Kidney (tissue), 14 donors: ENCODE data around the gene CEP44. TPM values are rescaled to one million over a fixed set of nuclear protein-coding genes. Genes with fewer than 3 reads are reported as not detected.

Experiments used
- DNase-seq, 5 donors: peaks; one replicate each; pipeline ENCODE4 v3.0.0-alpha.2; 2013 to 2020
- FAIRE-seq: peaks from 2 replicates; lab custom pipeline; 2012; peaks lifted over from hg19 to GRCh38; lab: Jason Lieb, UNC
- H3K27ac ChIP-seq, 2 donors: one replicate each; pipeline ENCODE4 v1.7.0; 2013; ENCODE audit warnings: low read depth in 2 of 2, low read length in 2 of 2, inconsistent platforms in 1 of 2
- H3K27me3 ChIP-seq: one replicate; pipeline ENCODE4 v1.7.1; 2013; ENCODE audit warnings: low read length, inconsistent platforms; ENCODE audit not compliant: control insufficient read depth, insufficient read depth
- H3K36me3 ChIP-seq, 3 donors: one replicate each; pipeline versions ENCODE4 v1.7.0 to v1.7.1; 2013; ENCODE audit warnings: low read length in 3 of 3, control low read depth in 1 of 3, inconsistent platforms in 1 of 3; ENCODE audit not compliant: insufficient read depth in 3 of 3, control insufficient read depth in 2 of 3
- H3K4me1 ChIP-seq, 3 donors: one replicate each; pipeline versions ENCODE4 v1.7.0 to v1.7.1; 2013; ENCODE audit warnings: low read length in 3 of 3, inconsistent platforms in 1 of 3, low read depth in 1 of 3; ENCODE audit not compliant: control insufficient read depth in 2 of 3, insufficient read depth in 2 of 3
- H3K4me3 ChIP-seq, 3 donors: one replicate each; pipeline versions ENCODE4 v1.7.0 to v1.8.1; 2013; ENCODE audit warnings: low read length in 3 of 3, control low read depth in 1 of 3, inconsistent platforms in 1 of 3
- H3K9ac ChIP-seq, 3 donors: one replicate each; pipeline versions ENCODE4 v1.7.0 to v1.7.1; 2013; ENCODE audit warnings: low read length in 3 of 3, control low read depth in 1 of 3, inconsistent platforms in 1 of 3
- H3K9me3 ChIP-seq, 3 donors: one replicate each; pipeline versions ENCODE4 v1.7.0 to v1.7.1; 2013; ENCODE audit warnings: low read length in 3 of 3, control low read depth in 1 of 3, inconsistent platforms in 1 of 3; ENCODE audit not compliant: control insufficient read depth in 2 of 3, insufficient read depth in 1 of 3
- intact Hi-C: fragments of 100-400 bp; cut with DNase I; formaldehyde crosslinking; loops from one replicate; pipeline ENCODE4 v1.11.1; 2022
- polyA plus RNA-seq: library from polyadenylated mRNA; stranded (reverse); fragments of 350-450 nt; fragmentation: Illumina TruSeq; extraction: RNeasy Lipid Tissue Mini Kit (QIAGEN cat#74804); gene quantifications from one replicate; pipeline ENCODE4 v1.2.3, GENCODE V29; 2014; ENCODE audit warnings: low read depth, low replicate concordance; ENCODE audit not compliant: insufficient read depth
- total RNA-seq: library from RNA; stranded (reverse); fragmentation: NEBNext Ultra II Directional; extraction: Animal tissue kit (Norgen Biotek cat#: 25700); gene quantifications from one replicate; pipeline ENCODE4 v1.2.1, GENCODE V29; 2021
- TF ChIP-seq, protein P1 (sequence below): IDR thresholded peaks from 3 replicates; pipeline ENCODE4 v1.5.1; 2012; ENCODE audit warnings: mild to moderate bottlenecking, moderate library complexity, borderline replicate concordance; ENCODE audit not compliant: insufficient read depth; ENCODE audit errors: extremely low read depth
- donor health status: control.
- donor health status: control.
- donor health status: control.
- donor health status: control.
- donor health status: control.
- donor health status: DM: yes; HTN: yes; CAD: no.
- donor health status: Normal renal cell carcinoma (clear cell type).

The CEP44 gene
- total and polyA plus RNA-seq, 2 donors from 2014 or later = 5.0 to 14.7 TPM

- Histone ChIP-seq H3K4me3 (no peak overlapping the region), H3K9me3 (no peaks in the 10 kb centered on the region), H3K27ac (no peak overlapping the region), H3K36me3 (no peaks in the 10 kb centered on the region), H3K4me1 (no peaks in the 10 kb centered on the region), H3K9ac (no peak overlapping the region), H3K27me3 (no peaks in the 10 kb centered on the region)
- TF ChIP-seq, protein P1, sequence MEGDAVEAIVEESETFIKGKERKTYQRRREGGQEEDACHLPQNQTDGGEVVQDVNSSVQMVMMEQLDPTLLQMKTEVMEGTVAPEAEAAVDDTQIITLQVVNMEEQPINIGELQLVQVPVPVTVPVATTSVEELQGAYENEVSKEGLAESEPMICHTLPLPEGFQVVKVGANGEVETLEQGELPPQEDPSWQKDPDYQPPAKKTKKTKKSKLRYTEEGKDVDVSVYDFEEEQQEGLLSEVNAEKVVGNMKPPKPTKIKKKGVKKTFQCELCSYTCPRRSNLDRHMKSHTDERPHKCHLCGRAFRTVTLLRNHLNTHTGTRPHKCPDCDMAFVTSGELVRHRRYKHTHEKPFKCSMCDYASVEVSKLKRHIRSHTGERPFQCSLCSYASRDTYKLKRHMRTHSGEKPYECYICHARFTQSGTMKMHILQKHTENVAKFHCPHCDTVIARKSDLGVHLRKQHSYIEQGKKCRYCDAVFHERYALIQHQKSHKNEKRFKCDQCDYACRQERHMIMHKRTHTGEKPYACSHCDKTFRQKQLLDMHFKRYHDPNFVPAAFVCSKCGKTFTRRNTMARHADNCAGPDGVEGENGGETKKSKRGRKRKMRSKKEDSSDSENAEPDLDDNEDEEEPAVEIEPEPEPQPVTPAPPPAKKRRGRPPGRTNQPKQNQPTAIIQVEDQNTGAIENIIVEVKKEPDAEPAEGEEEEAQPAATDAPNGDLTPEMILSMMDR = no peak
- DNase-seq (no peak), FAIRE-seq (no peak)
- intact Hi-C loops = no loop called here
Observed at GRCh38 chr4:174334628-174335027, 50.9 kb downstream of the CEP44 start.

GRCh38 chr4:174340714-174341113 is 57.0 kb downstream of the CEP44 start:
- Histone ChIP-seq H3K27ac (no peak overlapping the region), H3K9ac (no peak overlapping the region), H3K4me3 (no peak overlapping the region), H3K27me3 (no peaks in the 10 kb centered on the region), H3K9me3 (no peaks in the 10 kb centered on the region), H3K36me3 (no peaks in the 10 kb centered on the region), H3K4me1 (no peaks in the 10 kb centered on the region)
- DNase-seq (no peak), FAIRE-seq (no peak)
- TF ChIP-seq, protein P1 = no peak
- intact Hi-C loops = no loop called here

- H3K4me3 ChIP-seq = no peak overlapping the region
- intact Hi-C loops = no loop called here
- no peaks in the 10 kb centered on the region for H3K27me3 ChIP-seq
Observed at GRCh38 chr4:174349156-174349555, 65.4 kb downstream of the CEP44 start.

More at GRCh38 chr4:174349156-174349555, 65.4 kb downstream of the CEP44 start:
- H3K4me1 ChIP-seq = no peaks in the 10 kb centered on the region
- TF ChIP-seq, protein P1 = no peak
- no peaks in the 10 kb centered on the region for H3K36me3 ChIP-seq
- no peak overlapping the region for H3K27ac ChIP-seq
- DNase-seq (no peak), FAIRE-seq (no peak)
- H3K9me3 ChIP-seq = no peaks in the 10 kb centered on the region
- no peak overlapping the region for H3K9ac ChIP-seq
